GM21447 (cell line): Measurements from ENCODE around the gene GPI.

ENCODE experiments used
- ATAC-seq: cut with Tn5 transposase; IDR thresholded peaks from one replicate; pipeline ENCODE4 v1.9.1; 2021; ENCODE audit not compliant: unreplicated experiment

GPI gene

GRCh38 chr19:34402074-34402600 is 37.1 kb downstream of the GPI start:
- no peak for ATAC-seq

GRCh38 chr19:34403784-34404108 is 38.8 kb downstream of the GPI start:
- peak; percentile 17 for ATAC-seq

- peak; percentile 72 for ATAC-seq
These were observed 39.3 kb downstream of the GPI start, which contains the start of gene PDCD2L for GRCh38 chr19:34404109-34404909. Gene PDCD2L (plus strand): TSS chr19:34404399. CDS start chr19:34404431, 32 bp downstream.

GRCh38 chr19:34405892-34406660 is 41.1 kb downstream of the GPI start:
- no peak for ATAC-seq

DNA sequence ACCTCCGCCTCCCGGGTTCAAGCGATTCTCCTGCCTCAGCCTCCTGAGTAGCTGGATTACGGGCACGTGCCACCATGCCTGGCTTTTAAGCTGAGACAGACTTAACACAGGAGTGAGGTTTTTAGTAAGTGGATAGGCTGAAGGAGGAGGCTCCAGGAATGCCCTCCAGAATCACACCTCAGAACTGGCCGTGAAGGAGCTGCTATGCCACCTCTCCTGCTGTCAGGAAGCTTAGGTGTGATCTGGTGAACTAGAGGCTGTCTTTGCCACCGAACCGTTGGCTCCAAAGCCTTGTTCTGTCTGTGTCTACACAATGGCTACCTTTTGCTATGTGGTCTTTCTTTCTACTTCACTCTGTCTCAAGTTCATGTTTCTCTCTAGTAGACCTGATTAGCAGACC is 43.4 kb downstream of the GPI start:
- ATAC-seq: no peak

DNA sequence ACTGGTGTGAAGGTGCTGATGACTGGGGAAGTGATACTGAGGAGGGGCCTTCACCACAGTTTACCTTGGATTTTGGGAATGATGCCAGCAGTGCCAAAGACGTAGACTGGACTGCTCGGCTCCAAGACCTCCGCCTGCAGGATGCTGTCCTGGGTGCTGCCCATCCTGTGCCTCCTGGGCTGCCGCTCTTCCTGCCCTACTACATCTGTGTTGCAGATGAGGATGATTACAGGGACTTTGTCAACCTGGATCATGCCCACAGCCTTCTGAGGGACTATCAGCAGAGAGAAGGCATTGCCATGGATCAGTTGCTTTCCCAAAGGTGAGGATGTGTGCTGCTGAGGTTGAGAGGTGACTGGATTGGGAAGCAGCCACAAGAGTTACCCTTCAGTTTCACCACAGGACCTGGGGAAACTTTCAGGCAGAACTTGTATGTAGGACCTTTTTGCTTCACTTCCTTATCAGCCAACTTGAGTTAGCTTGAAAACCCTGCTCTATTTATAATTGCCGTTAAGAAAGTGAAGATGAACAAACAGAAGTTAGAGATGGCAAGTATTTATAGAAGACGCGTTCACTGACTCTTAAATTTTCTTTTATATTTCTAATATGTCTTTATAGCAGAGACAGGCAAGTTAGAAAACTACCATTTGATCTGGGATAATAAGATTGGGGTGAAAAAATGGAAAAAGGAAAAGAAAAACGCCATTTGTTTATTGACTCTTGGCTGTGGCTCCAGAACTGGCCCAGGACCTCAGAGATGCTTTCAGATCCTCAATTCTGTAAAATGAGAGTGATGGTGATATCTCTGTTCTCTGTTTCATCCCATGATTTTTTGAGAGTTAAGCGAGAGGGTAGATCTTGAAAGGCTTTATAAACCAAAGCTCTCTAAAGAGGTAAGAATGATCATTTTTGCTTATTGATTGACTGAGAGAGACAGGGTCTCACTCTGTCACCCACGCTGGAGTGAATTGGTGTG is 44.5 kb downstream of the GPI start:
- ATAC-seq: no peak

- no peak for ATAC-seq
These were observed 46.2 kb downstream of the GPI start for GRCh38 chr19:34411216-34411615.

GRCh38 chr19:34416021-34416545 is 51.1 kb downstream of the GPI start:
- ATAC-seq: no peak

GRCh38 chr19:34418300-34418699 is 53.3 kb downstream of the GPI start:
- ATAC-seq: no peak

DNA sequence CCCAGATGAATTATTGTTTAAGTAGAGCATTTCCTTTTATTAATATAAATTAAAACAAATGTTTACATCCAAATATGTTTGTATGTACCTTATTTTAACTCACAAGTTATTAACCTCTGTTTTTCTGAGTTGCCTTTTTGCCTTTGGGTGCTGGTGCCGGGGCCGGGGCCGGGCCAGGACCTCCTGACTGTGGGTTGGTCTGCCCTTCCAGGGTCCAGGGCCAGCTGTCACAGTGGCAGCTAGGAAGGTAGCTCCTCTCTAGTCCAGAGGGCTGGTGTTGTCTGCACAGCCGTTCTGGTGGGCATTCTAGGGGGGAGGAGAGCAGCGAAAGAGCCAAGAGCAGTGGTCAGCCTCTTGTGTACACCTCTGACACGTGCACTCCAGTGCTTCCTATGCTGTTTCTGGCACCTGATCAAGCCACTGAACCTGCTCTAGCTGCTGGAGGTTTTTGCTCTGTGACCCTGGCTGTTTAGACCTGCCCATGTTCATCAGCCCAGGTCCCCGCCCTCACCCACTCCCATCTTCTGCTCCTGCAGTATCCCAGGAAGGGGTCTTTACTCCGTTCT is 61.2 kb downstream of the GPI start:
- no peak for ATAC-seq

DNA sequence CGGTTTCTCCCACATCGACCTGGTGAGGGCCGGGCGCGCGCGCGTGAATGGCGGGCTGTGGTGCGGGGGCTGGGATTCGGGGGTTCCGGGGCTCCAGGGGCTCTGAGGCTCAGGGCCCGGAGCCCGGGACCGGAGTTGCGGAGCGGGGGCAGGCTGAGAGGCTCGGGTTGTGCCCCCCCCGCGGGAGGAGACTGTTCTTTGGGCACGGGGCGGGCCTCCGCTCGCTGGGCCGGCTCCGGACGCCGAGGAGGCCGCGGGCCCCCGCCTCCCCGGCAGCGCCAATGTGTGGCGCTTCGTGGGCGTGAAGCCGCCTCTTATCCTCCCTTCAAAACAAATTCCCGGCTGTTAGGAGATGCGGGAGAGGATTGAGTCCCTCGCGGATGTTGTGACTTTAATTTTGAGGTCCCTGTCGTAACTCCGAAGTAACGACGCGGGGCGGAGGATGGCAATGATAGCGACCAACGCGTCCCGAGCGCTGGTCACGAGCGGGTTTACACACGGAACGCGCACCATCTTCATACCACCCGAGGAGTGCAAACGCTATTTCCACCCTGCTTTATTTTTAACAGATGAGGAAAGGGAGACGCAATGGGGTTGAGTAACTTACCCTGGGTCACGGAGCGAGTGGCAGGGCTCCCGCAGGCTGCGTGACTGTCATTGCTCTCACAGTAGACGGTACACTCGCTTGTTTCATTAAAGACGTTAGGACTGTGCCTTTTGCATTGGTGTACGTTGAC is 63.7 kb downstream of the GPI start:
- ATAC-seq: peak; percentile 47

- ATAC-seq: no peak
These were observed 64.6 kb downstream of the GPI start for GRCh38 chr19:34429553-34429952.

- ATAC-seq: no peak
These were observed 66.0 kb downstream of the GPI start for GRCh38 chr19:34430738-34431625.

DNA sequence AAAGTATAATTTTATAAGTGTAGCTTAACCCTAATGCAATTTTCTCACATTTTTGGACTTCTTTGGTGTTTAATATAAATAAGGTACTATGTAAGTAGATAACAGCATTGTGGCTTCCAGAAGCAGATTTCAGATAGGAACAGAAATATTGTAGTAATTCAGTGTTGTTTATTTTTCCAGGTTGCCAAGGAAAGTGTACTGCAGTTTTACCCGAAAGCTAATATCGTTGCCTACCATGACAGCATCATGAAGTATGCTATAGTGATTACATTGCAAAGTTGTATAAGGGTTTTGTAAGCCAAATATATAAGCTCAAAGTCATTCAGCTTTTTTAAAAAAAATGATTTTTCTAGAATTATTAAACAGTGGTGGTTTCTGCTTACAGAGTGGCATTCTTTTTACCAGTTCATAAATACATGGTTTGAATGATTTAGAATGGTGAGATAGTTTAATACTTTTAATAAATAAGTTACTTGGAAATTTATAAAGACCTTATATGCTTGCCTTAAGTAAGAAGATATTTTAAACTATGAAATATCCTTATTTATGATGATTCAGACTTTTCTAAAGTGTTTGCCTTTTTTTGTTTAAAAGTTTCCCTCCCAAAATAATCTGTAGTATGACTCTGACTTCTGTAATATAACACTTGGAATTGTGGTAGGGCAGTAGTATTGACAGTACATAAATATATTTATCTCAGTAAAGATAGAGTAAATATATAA is 66.8 kb downstream of the GPI start:
- no peak for ATAC-seq

- ATAC-seq: no peak
These were observed 67.8 kb downstream of the GPI start for GRCh38 chr19:34432797-34433196.

- ATAC-seq: no peak
These were observed 71.7 kb downstream of the GPI start for GRCh38 chr19:34436716-34437115.

GRCh38 chr19:34448191-34448590 is 83.2 kb downstream of the GPI start:
- no peak for ATAC-seq
